Mesodermal cell (in vitro differentiated cells): Measurements from ENCODE around the gene NIT1.
A peak's percentile ranks its signal among the peaks of the same experiment; 100 is the strongest.

Source experiments
- H3K27ac ChIP-seq: 2 replicates; pipeline ENCODE4 v1.7.0; 2013; ENCODE audit warnings: mild to moderate bottlenecking, low read depth, low read length, moderate library complexity; ENCODE audit not compliant: severe bottlenecking
- H3K36me3 ChIP-seq: 2 replicates; pipeline ENCODE4 v1.7.1; 2013; ENCODE audit warnings: mild to moderate bottlenecking, low read length, moderate library complexity; ENCODE audit not compliant: control insufficient read depth, insufficient read depth
- H3K4me1 ChIP-seq: one replicate; pipeline ENCODE4 v1.7.1; 2013; ENCODE audit warnings: mild to moderate bottlenecking, low read length; ENCODE audit not compliant: insufficient read depth, control insufficient read depth, poor library complexity, severe bottlenecking
- H3K4me3 ChIP-seq: 2 replicates; pipeline ENCODE4 v1.7.0; 2013; ENCODE audit warnings: low read length, control low read depth, mild to moderate bottlenecking; ENCODE audit not compliant: insufficient read depth, poor library complexity, severe bottlenecking; ENCODE audit errors: extremely low read depth
- H3K9me3 ChIP-seq: 2 replicates; pipeline ENCODE4 v1.7.1; 2013; ENCODE audit warnings: mild to moderate bottlenecking, low read length, moderate library complexity; ENCODE audit not compliant: control insufficient read depth
- WGBS, 2 experiments: methylation state at CpG; one replicate each; pipeline ENCODE4 v1.1.5; 2013; ENCODE audit warnings: missing lambda C conversion rate in 2 of 2; ENCODE audit not compliant: insufficient coverage in 2 of 2; 5-methylcytosine and 5-hydroxymethylcytosine counted together

NIT1 gene

GRCh38 chr1:161076410-161076809 is 41.5 kb upstream of the NIT1 start:
- H3K4me1 ChIP-seq, result peaks cover 10% of the 10 kb centered on the region
- no peaks in the 10 kb centered on the region for H3K9me3 ChIP-seq
- H3K36me3 ChIP-seq, result no peaks in the 10 kb centered on the region
- H3K4me3 ChIP-seq, result no peak overlapping the region
- H3K27ac ChIP-seq, result no peak overlapping the region

- WGBS, 2 experiments, result 87 to 93% methylated on average over 8 of the region's 9 CpGs
- no peak overlapping the region for H3K4me3 ChIP-seq
- H3K27ac ChIP-seq, result no peak overlapping the region
- H3K36me3 ChIP-seq, result no peaks in the 10 kb centered on the region
- H3K9me3 ChIP-seq, result no peaks in the 10 kb centered on the region
- H3K4me1 ChIP-seq, result peaks cover 10% of the 10 kb centered on the region
Observed at GRCh38 chr1:161077426-161077825, 40.5 kb upstream of the NIT1 start.

- no peak overlapping the region for H3K27ac ChIP-seq
- no peaks in the 10 kb centered on the region for H3K9me3 ChIP-seq
- no peaks in the 10 kb centered on the region for H3K36me3 ChIP-seq
- H3K4me3 ChIP-seq, result no peak overlapping the region
- 89 to 94% methylated on average over 20 to 41 of the region's 41 CpGs for WGBS, 2 experiments
- peaks cover 23% of the 10 kb centered on the region for H3K4me1 ChIP-seq
Observed at GRCh38 chr1:161079436-161080110, 38.3 kb upstream of the NIT1 start.

GRCh38 chr1:161080441-161081405 is 37.2 kb upstream of the NIT1 start:
- WGBS, 2 experiments, result 64 to 69% methylated on average over 5 of the region's 5 CpGs
- H3K9me3 ChIP-seq, result no peaks in the 10 kb centered on the region
- peak overlapping the region; percentile 47 for H3K27ac ChIP-seq
- H3K4me3 ChIP-seq, result no peak overlapping the region
- H3K4me1 ChIP-seq, result peaks cover 33% of the 10 kb centered on the region
- no peaks in the 10 kb centered on the region for H3K36me3 ChIP-seq

- no peaks in the 10 kb centered on the region for H3K9me3 ChIP-seq
Observed at GRCh38 chr1:161081519-161081918, 36.4 kb upstream of the NIT1 start.

GRCh38 chr1:161082483-161082882 is 35.4 kb upstream of the NIT1 start:
- WGBS, 2 experiments, result 83 to 92% methylated on average over 1 of the region's 2 CpGs

More at GRCh38 chr1:161081519-161081918, 36.4 kb upstream of the NIT1 start:
- H3K4me3 ChIP-seq, result no peak overlapping the region
- peaks cover 41% of the 10 kb centered on the region for H3K4me1 ChIP-seq
- WGBS, 2 experiments, result 69 to 80% methylated on average over 5 of the region's 5 CpGs
- no peaks in the 10 kb centered on the region for H3K36me3 ChIP-seq
- no peak overlapping the region for H3K27ac ChIP-seq

GRCh38 chr1:161082996-161083747 is 34.7 kb upstream of the NIT1 start:
- Histone ChIP-seq H3K4me3 (no peak overlapping the region), H3K9me3 (no peaks in the 10 kb centered on the region), H3K4me1 (peaks cover 42% of the 10 kb centered on the region), H3K27ac (peak overlapping the region; percentile 89), H3K36me3 (no peaks in the 10 kb centered on the region)
- 66 to 69% methylated on average over 6 of the region's 8 CpGs for WGBS, 2 experiments

More at GRCh38 chr1:161082483-161082882, 35.4 kb upstream of the NIT1 start:
- Histone ChIP-seq H3K36me3 (no peaks in the 10 kb centered on the region), H3K27ac (peak overlapping the region; percentile 5), H3K9me3 (no peaks in the 10 kb centered on the region), H3K4me1 (peaks cover 42% of the 10 kb centered on the region), H3K4me3 (no peak overlapping the region)

- Histone ChIP-seq H3K27ac (peak overlapping the region; percentile 89), H3K4me3 (no peak overlapping the region), H3K36me3 (no peaks in the 10 kb centered on the region), H3K4me1 (peaks cover 42% of the 10 kb centered on the region), H3K9me3 (no peaks in the 10 kb centered on the region)
- WGBS, 2 experiments, result 90 to 96% methylated on average over 8 to 10 of the region's 10 CpGs
Observed at GRCh38 chr1:161083748-161084596, 33.9 kb upstream of the NIT1 start.

- WGBS, 2 experiments, result no CpG with 5 or more reads among the region's 1 CpG
- Histone ChIP-seq H3K9me3 (no peaks in the 10 kb centered on the region), H3K27ac (peak overlapping the region; percentile 66), H3K4me3 (no peak overlapping the region), H3K36me3 (no peaks in the 10 kb centered on the region), H3K4me1 (peaks cover 42% of the 10 kb centered on the region)
Observed at GRCh38 chr1:161084597-161084988, 33.3 kb upstream of the NIT1 start.

- Histone ChIP-seq H3K9me3 (no peaks in the 10 kb centered on the region), H3K4me3 (no peak overlapping the region), H3K27ac (peak overlapping the region; percentile 66), H3K4me1 (peaks cover 42% of the 10 kb centered on the region), H3K36me3 (no peaks in the 10 kb centered on the region)
- 45 to 50% methylated on average over 1 to 2 of the region's 2 CpGs for WGBS, 2 experiments
Observed at GRCh38 chr1:161085165-161085564, 32.7 kb upstream of the NIT1 start.
